GM04504 (cell line): Measurements from ENCODE around the gene DNAI7.

Experiments
- DNase-seq: peaks from one replicate; pipeline ENCODE4 v3.0.0-alpha.2; 2012; ENCODE audit warnings: low read depth

DNAI7 gene

GRCh38 chr12:25100194-25101091 lies 94.5 kb downstream of the DNAI7 start:
- DNase-seq = no peak

DNA sequence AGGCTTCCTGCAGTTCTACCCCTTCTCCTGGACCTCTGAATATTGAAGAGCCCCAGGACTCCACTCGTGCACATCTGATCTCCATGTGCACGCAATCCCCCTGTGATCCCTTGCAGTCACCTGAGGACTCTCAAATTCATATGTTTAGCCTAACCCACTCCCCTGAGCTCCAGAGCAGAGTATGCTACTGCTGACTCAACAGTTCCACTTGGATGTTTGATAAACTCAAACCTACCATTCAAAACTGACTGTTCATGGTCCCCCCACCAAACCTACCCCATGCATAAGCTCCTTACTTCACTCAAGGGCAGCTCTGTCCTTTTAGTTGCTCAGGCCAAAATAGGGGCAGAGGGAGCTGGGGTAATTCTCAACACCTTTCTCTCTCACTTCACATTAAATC lies 96.0 kb downstream of the DNAI7 start:
- no peak for DNase-seq

DNA sequence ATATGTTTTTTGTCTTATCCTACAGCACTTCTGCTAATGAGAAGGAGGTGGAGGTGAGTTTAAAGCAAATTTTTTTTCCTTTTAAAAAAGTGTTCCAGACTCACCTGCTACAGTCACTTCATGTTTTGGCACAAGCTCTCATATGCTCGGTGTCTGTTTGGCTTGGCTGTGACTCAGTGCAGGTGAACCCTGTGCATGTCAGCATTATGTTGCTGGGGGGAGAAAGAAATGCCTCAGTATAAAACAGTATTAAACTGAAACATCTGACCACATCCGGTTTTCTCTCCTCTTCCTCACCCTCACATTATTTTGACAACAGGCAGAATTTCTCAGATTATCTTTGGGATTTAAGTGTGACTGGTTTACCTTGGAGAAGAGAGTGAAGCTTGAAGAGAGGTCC lies 105.2 kb downstream of the DNAI7 start:
- DNase-seq = no peak

- no peak for DNase-seq
These were observed 107.4 kb downstream of the DNAI7 start for GRCh38 chr12:25087596-25087995.

- DNase-seq = no peak
These were observed 110.1 kb downstream of the DNAI7 start for GRCh38 chr12:25084816-25085215.

- no peak for DNase-seq
These were observed 111.7 kb downstream of the DNAI7 start for GRCh38 chr12:25083211-25083610.

- no peak for DNase-seq
These were observed 112.3 kb downstream of the DNAI7 start for GRCh38 chr12:25082628-25083027.

- no peak for DNase-seq
These were observed 115.6 kb downstream of the DNAI7 start for GRCh38 chr12:25079393-25079792.

GRCh38 chr12:25074954-25075353 lies 120.0 kb downstream of the DNAI7 start:
- no peak for DNase-seq

DNA sequence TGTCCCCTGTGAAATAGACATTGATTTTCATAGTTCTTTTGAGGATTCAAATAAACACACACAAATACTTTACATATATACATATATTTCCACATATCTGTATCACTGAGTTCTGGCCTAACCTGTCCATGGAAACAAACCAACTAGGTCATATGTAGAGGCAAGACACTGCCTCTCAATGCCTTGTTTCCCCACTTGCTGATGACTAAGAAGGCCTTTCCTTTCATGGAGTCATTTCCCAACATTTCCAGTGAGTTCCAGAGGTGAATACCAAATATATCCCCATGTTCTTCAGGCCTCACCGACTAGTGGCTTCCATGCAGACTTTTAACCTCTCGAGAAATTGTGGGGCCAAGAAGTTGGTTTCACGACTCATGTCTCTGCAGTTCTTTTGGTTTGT lies 120.8 kb downstream of the DNAI7 start:
- DNase-seq = no peak

DNA sequence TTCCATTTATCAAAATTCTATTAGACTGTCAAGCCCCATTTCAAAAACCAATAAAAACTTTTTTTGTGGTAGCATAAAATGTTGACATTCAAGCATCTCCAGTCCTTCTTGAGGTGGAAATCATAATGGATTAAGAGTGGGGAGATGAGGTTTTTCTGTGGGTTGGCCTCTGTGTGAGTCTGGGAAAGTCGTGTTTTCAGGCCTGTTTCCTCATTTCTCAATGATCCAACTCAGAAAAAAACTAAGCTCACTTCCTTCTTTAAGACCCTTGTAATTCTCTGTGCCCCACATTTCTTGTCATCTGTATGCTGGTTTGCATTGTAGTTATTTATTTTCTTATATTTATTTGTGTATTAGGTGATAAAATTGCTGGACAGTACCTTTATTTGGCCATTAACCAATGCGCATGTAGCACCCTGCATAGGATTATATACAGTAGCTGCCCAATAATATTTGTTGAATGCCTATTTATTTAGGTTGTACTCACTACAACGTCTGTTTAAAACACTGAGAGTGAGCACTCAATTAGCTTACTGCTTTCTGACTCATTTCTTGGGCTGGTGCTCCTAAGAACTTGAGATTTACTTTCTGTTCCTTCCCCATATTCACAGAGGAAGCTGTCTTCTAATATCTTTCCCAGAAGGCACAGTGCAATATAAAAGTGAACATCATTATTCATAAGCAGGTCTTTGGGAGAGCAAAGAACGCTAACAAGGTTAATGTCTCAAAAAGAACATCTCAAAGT lies 121.9 kb downstream of the DNAI7 start:
- DNase-seq = no peak

GRCh38 chr12:25071366-25071765 lies 123.6 kb downstream of the DNAI7 start:
- DNase-seq = no peak

- no peak for DNase-seq
These were observed 125.7 kb downstream of the DNAI7 start for GRCh38 chr12:25069224-25069623.

DNA sequence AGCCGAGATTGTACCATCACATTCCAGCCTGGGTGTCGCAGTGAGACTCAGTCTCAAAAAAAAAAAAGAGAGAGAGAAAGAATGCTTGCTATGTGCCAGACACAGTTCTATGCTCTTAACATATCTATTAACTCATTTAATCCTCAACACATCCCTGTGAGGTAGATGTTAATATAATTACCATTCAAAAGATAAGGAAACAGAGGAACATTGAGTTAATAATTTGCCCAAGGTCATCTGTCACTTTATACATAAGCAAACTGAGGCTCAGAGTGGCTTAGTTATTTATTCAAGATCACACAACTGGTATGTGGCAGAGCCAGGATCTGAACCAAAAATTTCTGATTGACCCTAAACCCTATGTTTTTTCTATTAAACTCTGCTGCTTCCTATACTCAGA lies 129.9 kb downstream of the DNAI7 start:
- no peak for DNase-seq

DNA sequence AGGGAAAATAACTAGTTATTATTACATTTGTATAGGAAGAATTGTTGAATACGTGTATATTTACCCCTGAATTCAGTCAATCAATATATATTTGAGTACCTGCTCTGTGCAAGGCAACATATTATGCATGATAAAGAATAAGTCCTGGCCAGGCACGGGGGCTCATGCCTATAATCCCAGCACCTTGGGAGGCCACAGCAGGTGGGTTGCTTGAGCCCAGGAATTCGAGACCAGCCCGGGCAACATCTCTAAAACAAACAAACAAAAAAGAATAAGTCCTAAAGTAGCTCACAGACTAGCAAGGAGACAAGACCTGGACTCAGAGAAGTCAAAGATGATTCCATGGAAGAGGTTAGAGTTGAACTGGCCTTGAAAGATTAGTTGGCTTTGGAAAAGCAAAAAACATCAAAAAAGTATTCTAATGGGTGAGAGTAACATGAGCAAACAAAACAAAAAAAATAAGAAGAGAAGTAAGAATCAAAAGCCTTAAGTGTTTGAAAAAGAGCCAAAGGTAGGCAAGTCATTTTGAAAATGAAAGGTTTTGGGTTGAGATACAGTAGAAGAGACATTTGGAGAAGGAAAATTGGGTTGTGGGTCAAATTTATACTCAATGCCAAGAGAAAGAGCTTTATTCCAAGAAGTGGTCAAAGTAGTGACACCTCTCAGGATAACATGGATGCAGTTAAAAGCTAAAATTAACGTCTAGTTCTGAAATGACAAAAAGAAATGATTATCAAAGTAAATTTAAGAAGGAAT lies 130.9 kb downstream of the DNAI7 start:
- no peak for DNase-seq

GRCh38 chr12:25058658-25059058 lies 136.3 kb downstream of the DNAI7 start:
- DNase-seq = no peak
